ENCODE measurements around the gene SPDYE18. TPM values are rescaled to one million over a fixed set of nuclear protein-coding genes. Genes with fewer than 3 reads are reported as not detected.
"Not testable (repeated sequence)": the region's sequence is repeated elsewhere in the genome, so short reads cannot be mapped to it uniquely, and the experiment has no call there.

Gene SPDYE18, protein sequence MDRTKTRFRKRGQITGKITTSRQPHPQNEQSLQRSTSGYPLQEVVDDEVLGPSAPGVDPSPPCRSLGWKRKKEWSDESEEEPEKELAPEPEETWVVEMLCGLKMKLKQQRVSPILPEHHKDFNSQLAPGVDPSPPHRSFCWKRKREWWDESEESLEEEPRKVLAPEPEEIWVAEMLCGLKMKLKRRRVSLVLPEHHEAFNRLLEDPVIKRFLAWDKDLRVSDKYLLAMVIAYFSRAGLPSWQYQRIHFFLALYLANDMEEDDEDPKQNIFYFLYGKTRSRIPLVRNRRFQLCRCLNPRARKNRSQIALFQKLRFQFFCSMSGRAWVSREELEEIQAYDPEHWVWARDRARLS
- total RNA-seq (1 to 10 TPM; 2.3 to 3.0 TPM), polyA plus RNA-seq (under 1 TPM in 1 of 3 donors, not detected in 2; 0.20 TPM), total RNA-seq (0.71 to 2.6 (median 1.8) reads per million in 6 experiments)

DNA sequence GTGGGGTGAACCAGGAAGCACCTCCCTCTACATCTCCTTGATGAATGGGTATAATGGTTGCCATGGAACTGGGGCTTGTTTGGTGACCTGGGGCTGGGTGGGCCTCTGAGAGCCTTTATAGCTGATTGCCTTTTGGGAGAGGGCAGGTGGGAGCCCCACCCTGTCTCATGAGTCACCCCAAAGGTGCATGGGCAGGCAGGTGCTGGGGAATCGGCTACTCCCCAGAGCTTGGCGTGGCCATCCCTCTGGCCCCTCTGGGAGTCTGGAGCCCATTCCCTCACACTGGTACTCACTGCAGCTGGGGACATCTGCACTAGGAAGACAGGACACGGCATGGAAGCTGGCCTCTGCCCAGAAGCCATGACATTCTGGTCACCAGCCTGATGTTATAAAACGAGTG lies at the start of gene SPDYE18:
TSS of gene SPDYE18 (minus strand) at position 2 of the 400 bp plus-strand sequence. CDS start 2,046 bp downstream, outside the sequence.
- DNase-seq, H3K27ac Mint-ChIP-seq, H3K36me3 Mint-ChIP-seq, H3K4me3 Mint-ChIP-seq, POLR2A ChIA-PET, H3K27me3 Mint-ChIP-seq, ATAC-seq, H3K4me1 Mint-ChIP-seq, H3K9me3 Mint-ChIP-seq: not testable (repeated sequence)

GRCh38 chr7:77108362-77108761 lies 46.0 kb upstream of the SPDYE18 start:
- H3K27me3 Mint-ChIP-seq, H3K4me3 Mint-ChIP-seq, ATAC-seq, H3K4me1 Mint-ChIP-seq, H3K9me3 Mint-ChIP-seq, H3K27ac Mint-ChIP-seq, POLR2A ChIA-PET, DNase-seq, H3K36me3 Mint-ChIP-seq: not testable (repeated sequence)

DNA sequence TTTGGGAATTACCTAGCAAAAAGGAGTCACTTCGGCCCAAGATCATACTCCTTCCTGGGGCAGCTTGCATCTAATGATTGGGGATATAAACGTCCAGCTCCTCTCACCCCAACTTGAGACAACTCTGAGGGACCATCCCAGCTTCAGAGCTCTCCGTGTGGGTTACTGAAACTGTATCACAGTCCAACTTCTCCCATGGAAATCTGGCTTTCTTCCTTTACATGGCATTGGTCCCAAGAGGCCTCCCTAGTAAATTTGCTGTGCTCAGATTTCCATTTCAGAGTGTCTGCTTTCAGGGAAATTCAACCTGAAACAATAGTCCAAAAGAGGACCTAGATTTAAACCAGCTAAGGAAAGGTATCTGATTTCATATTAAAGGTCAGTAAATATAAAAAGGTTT lies 45.3 kb upstream of the SPDYE18 start:
- H3K27me3 Mint-ChIP-seq, ATAC-seq, H3K4me1 Mint-ChIP-seq, H3K4me3 Mint-ChIP-seq, H3K36me3 Mint-ChIP-seq, POLR2A ChIA-PET, DNase-seq, H3K9me3 Mint-ChIP-seq: not testable (repeated sequence)
- H3K27ac Mint-ChIP-seq: peak overlapping the region in 1 of 10 donors; percentile 78

DNA sequence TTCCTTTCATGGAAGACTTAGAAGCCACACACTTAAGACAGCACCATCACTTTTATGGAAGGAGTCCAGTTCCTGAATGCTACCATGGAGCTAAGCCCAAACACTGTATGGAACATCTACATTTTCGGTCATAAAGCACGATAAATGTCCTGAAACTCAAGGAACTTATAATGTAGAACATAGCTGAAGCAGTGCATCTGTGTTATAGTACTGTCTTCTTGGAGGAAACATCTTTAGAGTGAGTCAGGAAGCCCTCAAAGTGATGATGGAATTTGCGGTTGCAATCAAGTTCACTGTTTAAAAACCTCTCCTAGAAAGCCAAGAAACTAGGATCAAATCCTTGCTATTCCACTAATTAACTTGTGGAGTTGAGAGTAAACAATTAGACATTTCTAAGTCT lies 43.5 kb upstream of the SPDYE18 start:
- POLR2A ChIA-PET, H3K27me3 Mint-ChIP-seq, H3K36me3 Mint-ChIP-seq, H3K4me1 Mint-ChIP-seq, H3K4me3 Mint-ChIP-seq, H3K9me3 Mint-ChIP-seq, ATAC-seq, DNase-seq: not testable (repeated sequence)
- H3K27ac Mint-ChIP-seq: peak overlapping the region in 1 of 10 donors; percentile 7

DNA sequence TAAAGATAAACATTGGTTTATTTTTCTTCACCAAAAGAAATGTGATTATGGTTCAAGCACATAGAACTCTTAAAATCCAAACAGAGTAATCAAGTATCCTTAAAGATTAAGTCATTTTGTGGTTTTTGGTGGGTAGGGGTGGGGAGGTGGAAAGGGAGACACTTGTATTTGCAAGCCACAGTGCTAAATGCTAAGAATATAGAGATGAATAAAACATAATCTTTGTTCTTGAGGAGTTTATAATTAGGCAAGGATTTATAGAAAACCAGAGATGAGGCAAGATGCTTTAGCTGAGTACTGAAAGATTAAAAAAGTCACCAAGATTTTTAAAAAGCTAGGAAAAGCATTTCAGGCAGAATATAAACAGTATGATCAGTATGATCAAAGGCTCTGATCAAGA lies 40.3 kb upstream of the SPDYE18 start:
- not testable (repeated sequence) for H3K27ac Mint-ChIP-seq

DNA sequence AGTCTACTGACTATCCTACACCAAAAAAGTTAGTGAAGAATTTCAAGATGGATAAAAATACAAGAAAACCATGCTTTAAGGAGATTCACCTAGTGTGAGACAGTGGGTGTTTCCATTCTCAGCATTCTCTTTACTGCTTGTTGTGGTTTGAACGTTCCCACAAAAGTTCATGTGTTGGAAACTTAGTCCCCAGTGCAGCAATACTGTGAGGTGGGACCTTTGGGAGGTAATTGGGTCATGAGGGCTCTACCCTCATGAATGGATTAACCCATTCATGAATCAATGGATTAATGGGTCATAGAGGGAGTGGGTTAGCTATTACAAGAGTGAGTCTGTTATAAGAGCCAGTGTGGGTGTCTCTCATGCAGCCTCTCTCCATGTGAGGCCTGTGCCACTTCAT lies 38.8 kb upstream of the SPDYE18 start:
- ATAC-seq, DNase-seq, H3K4me3 Mint-ChIP-seq, H3K36me3 Mint-ChIP-seq, H3K27ac Mint-ChIP-seq, POLR2A ChIA-PET, H3K4me1 Mint-ChIP-seq, H3K9me3 Mint-ChIP-seq, H3K27me3 Mint-ChIP-seq: not testable (repeated sequence)

More for the DNA sequence above, 40.3 kb upstream of the SPDYE18 start:
- H3K4me1 Mint-ChIP-seq, H3K9me3 Mint-ChIP-seq, H3K36me3 Mint-ChIP-seq, POLR2A ChIA-PET, H3K4me3 Mint-ChIP-seq, ATAC-seq, DNase-seq, H3K27me3 Mint-ChIP-seq: not testable (repeated sequence)

DNA sequence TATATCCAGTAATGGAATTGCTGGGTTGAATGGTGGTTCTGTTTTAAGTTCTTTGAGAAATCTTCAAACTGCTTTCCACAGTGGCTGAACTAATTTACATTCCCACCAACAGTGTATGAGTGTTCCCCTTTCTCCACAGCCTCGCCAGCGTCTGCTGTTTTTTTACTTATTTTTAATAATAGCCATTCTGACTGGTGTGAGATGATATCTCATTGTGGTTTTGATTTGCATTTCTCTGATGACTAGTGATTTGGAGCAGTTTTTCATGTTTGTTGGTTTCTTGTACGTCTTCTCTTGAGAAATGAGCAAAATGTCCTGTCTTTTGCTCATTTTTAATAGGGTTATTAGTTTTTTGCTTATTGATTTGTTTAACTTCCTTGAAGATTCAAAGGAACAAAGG lies 38.1 kb upstream of the SPDYE18 start:
- not testable (repeated sequence) for H3K27me3 Mint-ChIP-seq, H3K9me3 Mint-ChIP-seq

GRCh38 chr7:77092301-77092700 lies 29.9 kb upstream of the SPDYE18 start:
- H3K27me3 Mint-ChIP-seq, ATAC-seq, H3K4me1 Mint-ChIP-seq, H3K27ac Mint-ChIP-seq, H3K9me3 Mint-ChIP-seq, DNase-seq, POLR2A ChIA-PET, H3K4me3 Mint-ChIP-seq: not testable (repeated sequence)
- peaks cover 0 to 29% (median 8%) of the 10 kb centered on the region in 3 donors for H3K36me3 Mint-ChIP-seq

More for the DNA sequence above, 38.1 kb upstream of the SPDYE18 start:
- ATAC-seq, H3K36me3 Mint-ChIP-seq, H3K4me3 Mint-ChIP-seq, DNase-seq, H3K4me1 Mint-ChIP-seq, H3K27ac Mint-ChIP-seq, POLR2A ChIA-PET: not testable (repeated sequence)

DNA sequence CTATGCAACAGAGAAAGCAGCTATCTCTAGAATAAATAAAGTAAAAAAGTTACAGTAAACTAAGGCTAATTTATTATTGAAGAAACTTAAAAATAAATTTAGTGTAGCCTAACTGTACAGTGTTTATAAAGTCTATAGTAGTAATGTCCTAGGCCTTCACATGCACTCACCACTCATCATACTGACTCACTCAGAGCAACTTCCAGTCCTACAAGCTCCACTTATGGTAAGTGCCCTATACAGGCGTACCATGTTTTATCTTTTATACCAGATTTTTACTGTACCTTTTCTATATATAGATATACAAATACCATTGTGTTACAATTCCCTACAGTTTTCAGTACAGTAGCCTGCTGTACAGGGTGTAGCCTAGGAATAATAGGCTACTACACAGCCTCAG lies 19.8 kb upstream of the SPDYE18 start:
- H3K9me3 Mint-ChIP-seq, DNase-seq, H3K4me3 Mint-ChIP-seq, H3K27me3 Mint-ChIP-seq, ATAC-seq, H3K27ac Mint-ChIP-seq, POLR2A ChIA-PET, H3K4me1 Mint-ChIP-seq: not testable (repeated sequence)
- peaks cover 0 to 23% (median 3%) of the 10 kb centered on the region in 3 donors for H3K36me3 Mint-ChIP-seq

- Mint-ChIP-seq H3K27ac (peak overlapping the region in 3 of 10 donors; percentile 8 to 55 (median 49)), H3K36me3 (peaks cover 0 to 32% (median 3%) of the 10 kb centered on the region in 3 donors)
- H3K4me1 Mint-ChIP-seq, H3K9me3 Mint-ChIP-seq, POLR2A ChIA-PET, H3K4me3 Mint-ChIP-seq, ATAC-seq, DNase-seq, H3K27me3 Mint-ChIP-seq: not testable (repeated sequence)
These were observed 17.9 kb upstream of the SPDYE18 start for GRCh38 chr7:77080236-77080635.

- H3K4me3 Mint-ChIP-seq, H3K4me1 Mint-ChIP-seq, H3K9me3 Mint-ChIP-seq, POLR2A ChIA-PET, ATAC-seq, DNase-seq, H3K27me3 Mint-ChIP-seq: not testable (repeated sequence)
- Mint-ChIP-seq H3K27ac (peak overlapping the region in 1 of 10 donors; percentile 38), H3K36me3 (peaks cover 3 to 36% (median 6%) of the 10 kb centered on the region in 3 donors)
These were observed 17.3 kb upstream of the SPDYE18 start for GRCh38 chr7:77079624-77080023.

DNA sequence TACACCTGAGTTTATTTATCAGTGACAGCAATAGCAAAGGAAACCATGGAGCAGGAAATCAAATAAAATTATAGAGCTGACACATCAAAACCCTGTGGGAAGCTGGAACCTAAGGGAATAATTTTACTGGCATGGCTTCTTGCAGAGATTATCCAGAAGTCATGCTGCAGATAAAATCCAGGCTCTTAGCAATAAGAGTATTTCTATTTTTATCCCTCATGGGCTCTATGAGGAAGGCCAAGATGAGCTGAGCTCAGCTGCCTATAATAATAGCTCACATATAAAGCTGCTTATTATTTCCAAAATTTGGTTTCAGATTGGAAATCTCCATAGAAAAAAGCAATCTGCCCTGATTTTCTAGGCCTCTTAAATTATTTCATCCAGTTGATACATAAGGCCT lies 16.8 kb upstream of the SPDYE18 start:
- ATAC-seq, H3K27me3 Mint-ChIP-seq, H3K27ac Mint-ChIP-seq, H3K4me3 Mint-ChIP-seq, H3K4me1 Mint-ChIP-seq, POLR2A ChIA-PET, DNase-seq: not testable (repeated sequence)
- peaks cover 8 to 40% (median 10%) of the 10 kb centered on the region in 3 donors for H3K36me3 Mint-ChIP-seq
- peaks cover 0 to 10% (median 4%) of the 10 kb centered on the region in 9 donors for H3K9me3 Mint-ChIP-seq

- H3K4me3 Mint-ChIP-seq, H3K27me3 Mint-ChIP-seq, DNase-seq, POLR2A ChIA-PET, H3K4me1 Mint-ChIP-seq, H3K27ac Mint-ChIP-seq, ATAC-seq: not testable (repeated sequence)
- Mint-ChIP-seq H3K9me3 (peaks cover 0 to 12% (median 4%) of the 10 kb centered on the region in 9 donors), H3K36me3 (peaks cover 9 to 32% (median 12%) of the 10 kb centered on the region in 3 donors)
These were observed 14.7 kb upstream of the SPDYE18 start for GRCh38 chr7:77077060-77077459.

All from naive thymus-derived CD8-positive, alpha-beta T cell (primary cell).